HG03045 (cell line): ENCODE data around the gene UVRAG.

Experiments used
- ATAC-seq: cut with Tn5 transposase; IDR thresholded peaks from one replicate; pipeline ENCODE4 v1.9.1; 2021; ENCODE audit warnings: mild to moderate bottlenecking, moderate library complexity; ENCODE audit not compliant: unreplicated experiment

Gene UVRAG

GRCh38 chr11:76131142-76131541 lies 316.1 kb downstream of the UVRAG start:
- no peak for ATAC-seq

DNA sequence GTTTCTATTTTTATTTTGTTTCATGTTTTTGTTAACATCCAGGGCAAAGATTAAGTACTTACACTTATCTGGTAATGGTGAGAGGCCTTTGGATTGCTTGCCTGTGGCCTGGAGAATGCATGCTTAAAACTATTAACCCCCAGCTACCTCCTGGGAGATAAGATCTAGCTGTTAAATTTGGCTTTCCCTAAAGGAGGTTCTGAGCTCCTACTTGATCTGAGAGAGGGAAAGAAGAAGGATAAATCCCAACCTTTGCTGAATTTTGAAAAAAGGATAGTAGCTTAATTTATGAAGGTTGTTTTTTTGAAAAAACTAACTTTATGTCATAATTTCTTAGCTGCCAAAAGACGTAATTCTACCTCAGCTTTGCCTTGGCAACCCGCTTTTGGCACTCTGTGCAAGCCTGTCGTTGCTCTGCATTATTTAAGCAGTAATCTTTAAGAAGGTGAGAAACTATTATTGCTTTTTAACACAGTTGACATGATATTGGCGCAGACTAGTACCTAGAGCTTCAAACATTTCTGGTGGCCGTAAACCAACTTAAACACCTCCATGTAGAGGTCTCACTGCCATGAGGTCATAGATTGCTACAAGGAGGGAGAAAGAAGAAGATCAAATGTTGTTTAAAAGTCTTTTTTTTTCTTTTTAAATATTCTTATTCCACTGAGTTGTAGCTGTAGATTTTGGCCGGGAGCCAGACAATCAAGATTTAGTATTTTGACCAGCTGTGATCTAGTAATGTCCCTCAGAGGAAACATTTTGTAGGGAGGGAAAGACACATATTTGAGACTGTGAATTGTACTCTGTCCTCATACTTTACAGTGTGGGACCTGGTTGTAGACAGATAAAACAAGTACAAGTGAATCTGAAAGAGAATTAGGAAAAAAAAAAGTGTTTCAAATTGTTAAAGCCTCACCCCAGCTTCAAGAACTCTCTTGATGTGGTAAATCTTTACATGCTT lies 316.9 kb downstream of the UVRAG start:
- no peak for ATAC-seq

- no peak for ATAC-seq
Observed at GRCh38 chr11:76134239-76134638, 319.2 kb downstream of the UVRAG start.

DNA sequence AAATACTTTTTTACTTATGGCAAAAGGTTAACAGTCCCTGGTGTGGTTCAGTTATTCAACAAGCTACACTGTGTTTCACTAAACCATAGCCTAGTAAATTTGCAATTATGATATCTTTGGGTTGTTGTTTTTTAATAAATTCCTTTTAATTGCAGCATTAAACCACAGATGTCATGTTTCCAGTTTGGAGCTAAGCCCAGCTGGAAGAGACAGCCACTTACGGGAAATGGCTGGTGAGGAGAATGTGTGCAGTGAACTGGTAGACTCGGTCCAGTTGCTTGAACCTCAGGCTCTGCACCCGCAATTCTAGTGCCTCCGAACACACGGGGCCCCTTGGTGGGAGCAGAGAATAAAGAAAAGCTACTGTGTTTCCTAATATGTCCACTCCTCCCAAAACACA lies 320.5 kb downstream of the UVRAG start:
- ATAC-seq, result no peak

GRCh38 chr11:76139314-76139713 lies 324.3 kb downstream of the UVRAG start:
- ATAC-seq, result no peak

- ATAC-seq, result no peak
Observed at GRCh38 chr11:76140912-76141574, 326.0 kb downstream of the UVRAG start.

DNA sequence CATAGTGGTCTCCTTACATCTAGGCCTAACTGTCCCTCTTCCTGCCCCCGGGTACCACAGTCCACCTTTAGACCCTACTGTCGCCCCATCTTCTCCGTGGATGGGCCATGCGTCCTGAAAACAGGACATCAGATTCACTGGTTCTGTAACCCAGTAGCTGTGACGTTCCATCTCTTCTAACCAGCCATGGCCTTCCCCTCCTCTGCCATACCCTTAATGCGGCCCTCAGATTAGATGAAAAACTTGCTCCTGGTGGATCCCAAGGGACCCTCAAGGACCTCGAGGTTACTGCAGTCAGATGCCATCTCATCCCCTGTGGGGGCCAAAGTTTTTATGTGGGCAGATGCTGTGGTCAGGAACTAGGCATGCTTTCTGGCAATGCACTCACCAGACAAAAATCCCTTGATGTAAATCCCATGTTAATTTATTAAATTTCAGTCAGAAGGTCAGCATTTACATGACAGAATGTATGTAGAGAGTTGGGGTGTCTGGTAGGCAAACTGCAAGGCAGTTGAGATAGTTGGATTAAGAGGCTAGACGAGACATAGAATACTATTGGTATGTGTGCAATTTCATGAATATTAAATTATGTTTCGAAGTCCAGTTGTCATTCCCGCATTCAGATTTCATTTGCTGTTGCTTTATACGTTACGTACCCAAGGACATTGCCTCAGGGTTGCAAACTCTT lies 327.0 kb downstream of the UVRAG start:
- ATAC-seq, result no peak

- no peak for ATAC-seq
Observed at GRCh38 chr11:76143274-76143673, 328.3 kb downstream of the UVRAG start.

DNA sequence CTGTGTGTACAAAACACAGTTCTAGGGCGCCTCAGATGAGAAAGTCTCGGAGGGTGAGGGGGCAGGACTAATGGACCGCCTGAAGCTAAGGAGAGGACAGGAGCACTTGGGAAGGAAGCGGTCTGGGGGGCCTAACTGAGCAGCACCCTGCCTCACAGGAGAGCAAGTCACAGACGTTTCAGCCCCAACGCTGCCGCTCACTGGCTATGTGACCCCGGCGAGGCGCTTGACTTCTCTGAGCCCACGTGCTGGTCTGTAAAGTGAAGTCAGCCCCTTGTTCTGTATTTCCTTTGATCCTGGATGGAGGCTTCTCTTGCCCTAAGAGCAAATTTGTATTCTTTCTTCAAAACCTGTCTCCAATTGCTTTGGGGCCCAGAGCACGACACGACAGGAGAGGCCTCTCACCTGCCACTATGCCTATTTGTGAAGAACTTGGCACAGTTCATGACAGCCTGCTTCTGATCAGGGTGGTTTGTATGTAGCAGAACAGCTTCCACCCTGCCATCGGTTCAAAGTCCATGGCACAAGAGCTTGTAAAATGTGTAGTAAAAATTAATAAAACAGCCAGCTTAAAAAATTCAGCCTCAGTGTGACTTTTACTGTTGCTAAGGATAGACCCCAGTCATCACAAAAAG lies 332.2 kb downstream of the UVRAG start:
- no peak for ATAC-seq

- ATAC-seq, result no peak
Observed at GRCh38 chr11:76148231-76148630, 333.2 kb downstream of the UVRAG start.

DNA sequence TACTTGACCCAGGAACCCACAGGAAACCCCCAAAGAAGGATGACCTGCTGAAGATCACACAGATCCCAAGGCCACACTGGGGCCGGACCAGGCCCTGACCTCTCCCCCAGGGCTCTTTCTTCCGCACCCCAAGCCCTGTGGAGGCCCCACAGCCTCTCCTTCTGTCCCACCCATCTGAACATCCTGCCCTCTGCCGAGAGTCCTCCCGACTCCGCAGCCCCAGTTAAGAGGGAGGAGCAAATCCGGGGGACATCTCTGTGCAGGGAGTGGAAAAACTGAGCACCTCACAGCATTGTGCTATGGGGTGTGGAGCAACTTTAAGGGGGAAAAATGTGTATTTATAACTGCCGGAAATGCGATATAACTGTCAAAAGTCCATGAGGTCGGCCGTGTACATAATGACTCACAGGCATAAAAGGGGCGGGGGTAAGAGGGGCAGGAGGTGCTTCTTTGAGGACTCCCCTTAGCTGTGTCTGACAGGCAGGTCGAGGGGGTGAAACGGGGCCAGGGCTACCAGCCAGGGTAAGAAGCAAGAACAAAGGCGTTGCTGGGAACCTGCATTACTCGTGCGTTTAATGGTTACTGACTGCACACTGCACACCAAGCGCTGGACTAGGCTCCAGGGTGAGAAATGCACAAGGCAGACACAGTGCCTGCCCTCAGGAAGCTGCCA lies 334.1 kb downstream of the UVRAG start:
- no peak for ATAC-seq

GRCh38 chr11:76149713-76150112 lies 334.7 kb downstream of the UVRAG start:
- no peak for ATAC-seq

DNA sequence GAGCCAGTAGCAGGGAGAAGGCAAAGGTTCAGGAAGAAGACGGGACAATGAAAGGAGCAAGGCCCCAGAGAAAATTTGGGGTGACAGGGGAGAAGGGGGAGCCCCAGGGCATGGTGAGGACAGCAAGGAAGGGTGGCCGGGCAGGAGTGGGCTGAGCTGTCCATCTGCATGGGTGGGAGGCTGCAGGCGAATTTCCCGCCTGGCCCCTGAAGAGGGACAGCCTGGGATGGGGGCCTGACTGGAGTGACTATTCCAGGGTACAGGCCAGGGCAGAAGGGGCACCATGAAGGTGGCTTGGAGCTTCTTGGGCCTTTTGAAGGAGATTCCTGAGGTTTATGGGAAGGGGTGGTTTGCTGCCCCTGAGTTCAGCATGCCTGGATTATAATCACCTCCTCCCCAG lies 335.1 kb downstream of the UVRAG start:
- ATAC-seq, result no peak

GRCh38 chr11:76151556-76152085 lies 336.6 kb downstream of the UVRAG start:
- no peak for ATAC-seq

DNA sequence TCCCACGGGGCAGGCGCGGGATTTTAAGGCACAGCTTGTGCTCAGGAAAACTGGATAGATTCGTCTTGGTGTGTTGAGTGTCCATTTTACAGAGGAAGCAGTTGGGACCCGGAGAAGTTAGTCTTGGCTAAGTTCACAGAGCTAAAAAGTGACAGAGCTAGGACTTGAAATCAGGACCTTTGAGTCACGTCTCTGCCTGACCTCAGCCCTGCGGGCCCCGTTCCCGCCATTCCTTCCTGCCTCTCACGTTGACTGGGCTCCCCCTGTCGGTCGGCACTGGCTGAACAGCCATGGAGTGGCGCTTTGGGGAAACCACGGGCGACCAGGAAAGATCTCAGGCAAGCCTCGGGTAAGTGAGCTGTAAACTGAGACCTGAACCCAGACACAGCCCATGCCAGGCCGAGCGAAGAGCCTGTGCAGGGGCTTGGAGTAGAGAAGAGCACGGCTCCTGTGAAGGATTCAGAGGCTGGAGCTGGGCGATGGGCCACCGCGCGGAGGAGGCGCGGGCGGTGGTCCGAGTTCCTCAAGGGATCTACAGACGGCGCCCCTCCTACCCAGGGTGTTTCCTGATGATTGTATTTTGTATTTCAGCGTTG lies 337.2 kb downstream of the UVRAG start:
- peak; percentile 74 for ATAC-seq

GRCh38 chr11:76152741-76153570 lies 337.9 kb downstream of the UVRAG start:
- ATAC-seq, result no peak

DNA sequence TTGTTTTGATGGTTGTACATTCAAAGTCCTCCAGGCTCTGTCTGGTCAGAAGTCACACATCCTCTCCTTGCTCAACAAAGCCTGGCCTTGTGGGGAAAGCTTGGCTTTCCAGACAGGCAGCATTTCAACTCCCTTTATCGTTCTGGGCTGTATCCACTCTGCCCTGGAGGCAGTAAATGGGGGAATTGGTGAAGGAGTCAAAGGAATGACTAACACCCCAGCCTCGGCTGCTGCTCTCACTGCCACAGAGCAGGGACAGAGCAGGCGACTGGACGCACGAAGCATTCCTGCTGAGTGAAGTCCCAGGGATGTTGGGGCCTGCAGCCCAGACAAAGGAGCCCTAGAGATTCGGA lies 338.5 kb downstream of the UVRAG start:
- no peak for ATAC-seq

- ATAC-seq, result no peak
Observed at GRCh38 chr11:76155500-76156227, 340.7 kb downstream of the UVRAG start.
